Stimulated activated naive CD8-positive, alpha-beta T cell treated with anti-CD3 and anti-CD28 coated beads, Interleukin-15, amount 100 ng/mL, for 72 hours (primary cell): ENCODE measurements around the gene BCO1.
A peak's percentile ranks its signal among the peaks of the same experiment; 100 is the strongest.

ENCODE experiments used
- ATAC-seq: fragments of 150-1000 bp; cut with Tn5 transposase; 2 replicates; pipeline ENCODE4 v1.10.0; 2021; ENCODE audit warnings: mild to moderate bottlenecking, moderate library complexity
- DNase-seq, 2 donors: peaks; one replicate each; pipeline ENCODE4 v3.0.0; 2021 to 2022
- H3K27ac Mint-ChIP-seq, 2 donors: one replicate each; pipeline ENCODE4 v1.8.0; 2022; ENCODE audit warnings: mild to moderate bottlenecking in 2 of 2, mixed read lengths in 2 of 2, moderate library complexity in 2 of 2
- H3K27me3 Mint-ChIP-seq: one replicate; pipeline ENCODE4 v1.8.0; 2022; ENCODE audit warnings: mixed read lengths
- H3K4me1 Mint-ChIP-seq: one replicate; pipeline ENCODE4 v1.8.0; 2022; ENCODE audit warnings: mild to moderate bottlenecking, mixed read lengths
- H3K4me3 Mint-ChIP-seq, 2 donors: one replicate each; pipeline ENCODE4 v1.8.0; 2022; ENCODE audit warnings: mild to moderate bottlenecking in 2 of 2, mixed read lengths in 2 of 2, moderate library complexity in 1 of 2
- H3K9me3 Mint-ChIP-seq, 2 donors: one replicate each; pipeline ENCODE4 v1.8.0; 2022; ENCODE audit warnings: mixed read lengths in 2 of 2

The BCO1 gene

DNA sequence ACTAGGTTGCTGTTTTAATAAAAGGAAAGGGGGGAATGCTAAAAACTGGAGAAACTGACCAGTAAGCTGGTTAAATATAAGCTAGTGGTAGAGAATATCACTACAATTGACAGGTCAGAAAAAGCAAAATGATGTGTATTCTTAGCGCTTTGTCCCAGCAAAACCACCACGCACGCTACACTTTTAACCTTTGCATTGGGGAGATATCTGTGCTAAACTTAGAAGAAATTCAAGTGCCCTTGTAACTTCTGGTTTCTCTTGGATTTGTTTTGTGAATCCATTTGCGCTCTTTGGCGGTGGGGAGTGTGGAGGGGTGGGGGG lies 77.6 kb downstream of the BCO1 start:
- H3K9me3 Mint-ChIP-seq = no peaks in the 10 kb centered on the region
- no peaks in the 10 kb centered on the region for H3K27me3 Mint-ChIP-seq
- H3K4me1 Mint-ChIP-seq = peaks cover 78% of the 10 kb centered on the region
- H3K27ac Mint-ChIP-seq = no peak overlapping the region
- DNase-seq (no peak), ATAC-seq (no peak)
- peak overlapping the region; percentile 83 to 90 for H3K4me3 Mint-ChIP-seq

DNA sequence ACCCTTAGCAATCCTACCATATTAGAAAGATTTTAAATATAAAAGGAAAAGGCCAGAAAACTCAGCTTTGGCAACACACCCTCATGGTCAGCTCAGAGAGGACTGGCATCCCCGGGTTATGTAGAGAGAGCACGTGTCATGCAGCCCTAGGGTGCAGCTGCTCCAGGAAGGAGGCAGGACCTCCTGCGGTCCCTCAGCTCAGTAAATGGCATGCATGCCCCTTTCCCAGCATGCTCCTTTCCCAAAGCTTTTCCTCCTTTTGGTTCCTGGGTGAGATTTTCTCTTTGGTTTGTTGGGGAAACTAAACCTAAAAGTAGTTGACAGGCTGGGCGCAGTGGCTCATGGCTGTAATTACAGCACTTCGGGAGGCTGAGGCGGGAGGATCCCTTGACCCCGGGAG lies 80.2 kb downstream of the BCO1 start:
- no peak overlapping the region for H3K27ac Mint-ChIP-seq
- DNase-seq (no peak), ATAC-seq (no peak)
- no peak overlapping the region for H3K4me3 Mint-ChIP-seq
- H3K9me3 Mint-ChIP-seq = no peaks in the 10 kb centered on the region
- no peaks in the 10 kb centered on the region for H3K27me3 Mint-ChIP-seq
- H3K4me1 Mint-ChIP-seq = peaks cover 65% of the 10 kb centered on the region

- Mint-ChIP-seq H3K4me3 (no peak overlapping the region), H3K27ac (no peak overlapping the region)
- no peak for ATAC-seq
Measured at GRCh38 chr16:81319221-81319912, 80.9 kb downstream of the BCO1 start.

DNA sequence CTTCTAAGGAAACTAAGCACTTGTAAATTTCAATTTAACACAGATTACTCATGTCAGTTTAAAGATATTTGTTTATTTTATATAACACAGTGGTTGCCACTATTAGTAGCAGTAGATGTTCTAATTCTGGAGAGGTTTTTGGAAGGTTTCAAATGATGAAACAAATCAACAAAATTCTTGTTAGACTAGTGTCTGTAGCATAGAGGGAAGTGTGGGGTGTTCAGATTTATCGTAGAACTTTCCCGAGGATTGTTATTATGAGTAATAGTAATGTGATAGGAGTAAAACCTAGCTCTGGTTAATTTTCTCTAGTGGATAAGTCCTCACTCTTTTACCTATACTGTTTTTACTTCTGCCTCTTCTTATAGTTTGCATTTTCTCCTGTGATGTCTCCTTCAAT lies 82.5 kb downstream of the BCO1 start:
- no peak for ATAC-seq
- H3K4me1 Mint-ChIP-seq = peaks cover 64% of the 10 kb centered on the region
- H3K9me3 Mint-ChIP-seq = no peaks in the 10 kb centered on the region
- H3K4me3 Mint-ChIP-seq = no peak overlapping the region
- H3K27ac Mint-ChIP-seq = peak overlapping the region in 1 of 2 donors; percentile 90
- H3K27me3 Mint-ChIP-seq = no peaks in the 10 kb centered on the region
- DNase-seq = no peak

More at GRCh38 chr16:81319221-81319912, 80.9 kb downstream of the BCO1 start:
- Mint-ChIP-seq H3K27me3 (no peaks in the 10 kb centered on the region), H3K9me3 (no peaks in the 10 kb centered on the region), H3K4me1 (peaks cover 63% of the 10 kb centered on the region)
- DNase-seq = no peak

DNA sequence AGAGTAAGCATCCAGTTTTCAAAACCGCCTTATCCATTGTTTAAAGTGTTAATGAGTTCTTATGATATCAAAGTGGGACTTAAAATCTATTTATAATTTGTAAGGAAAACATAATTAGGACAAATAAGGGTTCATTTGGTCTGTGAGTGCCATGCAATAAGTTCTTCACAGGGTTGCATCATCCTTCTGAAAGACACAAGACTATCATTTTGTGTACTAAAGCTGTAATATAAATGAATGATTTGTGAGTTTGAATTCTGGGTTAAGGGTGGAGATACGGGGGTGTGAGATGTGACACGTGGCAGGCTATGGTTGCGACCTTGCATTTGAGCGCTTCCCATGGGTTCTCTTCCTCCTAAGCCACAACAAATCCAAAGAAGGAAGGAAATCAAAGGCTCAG lies 83.0 kb downstream of the BCO1 start:
- Mint-ChIP-seq H3K9me3 (no peaks in the 10 kb centered on the region), H3K27me3 (no peaks in the 10 kb centered on the region), H3K27ac (peak overlapping the region; percentile 36 to 90), H3K4me1 (peaks cover 61% of the 10 kb centered on the region), H3K4me3 (no peak overlapping the region)
- DNase-seq (no peak), ATAC-seq (no peak)

- H3K27me3 Mint-ChIP-seq = no peaks in the 10 kb centered on the region
- DNase-seq (no peak), ATAC-seq (no peak)
- no peak overlapping the region for H3K4me3 Mint-ChIP-seq
- no peaks in the 10 kb centered on the region for H3K9me3 Mint-ChIP-seq
- H3K27ac Mint-ChIP-seq = no peak overlapping the region
- peaks cover 35% of the 10 kb centered on the region for H3K4me1 Mint-ChIP-seq
Measured at GRCh38 chr16:81324808-81325207, 86.3 kb downstream of the BCO1 start.

DNA sequence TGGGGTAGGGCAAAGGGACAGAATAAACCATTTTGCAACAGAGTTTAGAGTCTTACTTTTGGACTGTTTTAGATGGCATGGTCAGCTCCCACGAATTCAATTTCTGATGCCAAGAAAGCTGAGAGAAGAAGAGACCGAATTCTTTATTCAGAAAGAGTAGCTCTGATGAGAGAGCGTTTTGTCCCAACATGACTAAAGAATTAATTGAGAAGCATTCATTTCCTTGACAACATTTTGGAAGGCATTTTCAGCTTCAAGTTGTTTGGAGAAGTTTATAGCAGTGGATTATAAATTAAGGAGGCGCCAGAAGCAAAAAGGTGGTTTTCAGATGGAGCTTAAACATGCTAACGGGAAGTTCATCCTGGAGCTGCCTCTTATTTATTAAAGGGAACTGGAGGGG lies 88.5 kb downstream of the BCO1 start:
- no peak for DNase-seq
- Mint-ChIP-seq H3K9me3 (no peaks in the 10 kb centered on the region), H3K27ac (no peak overlapping the region), H3K27me3 (no peaks in the 10 kb centered on the region), H3K4me3 (no peak overlapping the region), H3K4me1 (peaks cover 14% of the 10 kb centered on the region)
- no peak for ATAC-seq

GRCh38 chr16:81327447-81328196 lies 89.1 kb downstream of the BCO1 start:
- ATAC-seq (no peak), DNase-seq (no peak)
- Mint-ChIP-seq H3K4me1 (peaks cover 11% of the 10 kb centered on the region), H3K9me3 (no peaks in the 10 kb centered on the region), H3K4me3 (no peak overlapping the region), H3K27ac (no peak overlapping the region), H3K27me3 (no peaks in the 10 kb centered on the region)

GRCh38 chr16:81329947-81330346 lies 91.5 kb downstream of the BCO1 start:
- DNase-seq (no peak), ATAC-seq (no peak)
- Mint-ChIP-seq H3K9me3 (no peaks in the 10 kb centered on the region), H3K27me3 (no peaks in the 10 kb centered on the region), H3K27ac (no peak overlapping the region), H3K4me1 (peaks cover 6% of the 10 kb centered on the region), H3K4me3 (no peak overlapping the region)

DNA sequence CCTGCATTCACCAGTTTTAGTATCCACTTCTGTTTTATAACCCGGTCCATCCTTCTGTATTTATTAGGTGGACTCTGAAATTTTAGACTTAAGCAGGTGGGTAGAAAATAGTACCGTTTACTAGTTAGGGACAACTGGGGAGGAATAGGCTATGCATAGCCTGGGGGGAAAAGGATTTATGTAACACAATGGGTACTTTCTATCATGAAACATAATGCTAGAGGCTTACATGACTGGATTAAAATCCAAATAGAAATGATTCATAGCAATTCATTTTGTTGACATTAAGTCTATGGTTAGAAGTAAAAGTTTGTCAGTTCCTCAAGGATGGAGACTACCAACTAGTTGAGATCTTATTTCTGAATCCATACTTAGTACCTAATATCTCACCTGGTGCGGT lies 94.9 kb downstream of the BCO1 start:
- no peaks in the 10 kb centered on the region for H3K9me3 Mint-ChIP-seq
- H3K27me3 Mint-ChIP-seq = no peaks in the 10 kb centered on the region
- ATAC-seq (no peak), DNase-seq (no peak)
- H3K4me3 Mint-ChIP-seq = no peak overlapping the region
- H3K27ac Mint-ChIP-seq = no peak overlapping the region
- H3K4me1 Mint-ChIP-seq = peaks cover 13% of the 10 kb centered on the region

DNA sequence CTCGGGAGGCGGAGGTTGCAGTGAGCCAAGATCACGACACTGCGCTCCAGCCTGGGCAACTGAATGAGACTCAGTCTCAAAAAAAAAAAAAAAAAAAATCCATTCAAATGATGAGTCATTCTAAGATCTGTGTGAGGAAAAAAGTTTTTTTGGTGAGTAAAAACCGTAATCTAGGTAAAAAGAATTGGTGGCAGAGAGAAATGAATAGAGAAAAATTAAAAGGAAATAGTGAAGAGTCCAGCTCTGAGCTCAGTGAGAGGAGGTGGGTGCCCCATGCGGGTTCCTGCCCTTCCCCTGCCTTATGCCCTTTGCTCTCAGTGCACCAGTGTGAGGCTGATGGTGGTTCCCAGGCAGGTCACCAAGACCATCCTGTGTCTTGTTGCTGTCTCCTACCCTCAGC lies 97.2 kb downstream of the BCO1 start:
- no peaks in the 10 kb centered on the region for H3K27me3 Mint-ChIP-seq
- H3K4me1 Mint-ChIP-seq = peaks cover 13% of the 10 kb centered on the region
- peaks cover 0 to 1% of the 10 kb centered on the region in 2 donors for H3K9me3 Mint-ChIP-seq
- peak overlapping the region in 1 of 2 donors; percentile 51 for H3K27ac Mint-ChIP-seq
- peak in 1 of 2 donors; percentile 36 for DNase-seq
- no peak overlapping the region for H3K4me3 Mint-ChIP-seq
- ATAC-seq = peak; percentile 97

GRCh38 chr16:81337097-81337496 lies 98.6 kb downstream of the BCO1 start:
- peaks cover 0 to 6% of the 10 kb centered on the region in 2 donors for H3K9me3 Mint-ChIP-seq
- H3K4me1 Mint-ChIP-seq = peaks cover 13% of the 10 kb centered on the region
- no peak overlapping the region for H3K4me3 Mint-ChIP-seq
- H3K27me3 Mint-ChIP-seq = no peaks in the 10 kb centered on the region
- ATAC-seq = no peak
- no peak for DNase-seq
- H3K27ac Mint-ChIP-seq = no peak overlapping the region
